ENCODE measurements around the gene FMNL2. TPM values are rescaled to one million over a fixed set of nuclear protein-coding genes. Genes with fewer than 3 reads are reported as not detected.
"Not testable (repeated sequence)": the region's sequence is repeated elsewhere in the genome, so short reads cannot be mapped to it uniquely, and the experiment has no call there.

Gene FMNL2
- total RNA-seq, 2 experiments from 2014 or later, result 0.46 to 0.64 TPM

GRCh38 chr2:152522446-152522845 lies 187.5 kb downstream of the FMNL2 start:
- H3K9me3 Mint-ChIP-seq; H3K27ac Mint-ChIP-seq; DNase-seq; CTCF ChIA-PET; H3K36me3 Mint-ChIP-seq (ENCODE audit: low read depth); POLR2A ChIA-PET; H3K4me1 Mint-ChIP-seq; H3K4me3 Mint-ChIP-seq: not testable (repeated sequence)
- H3K27me3 Mint-ChIP-seq, result peaks cover 15% of the 10 kb centered on the region

GRCh38 chr2:152523091-152523490 lies 188.1 kb downstream of the FMNL2 start:
- ChIA-PET POLR2A (no interaction called here), CTCF (no interaction called here)
- Mint-ChIP-seq H3K4me3 (no peak overlapping the region), H3K27ac (no peak overlapping the region), H3K36me3 (ENCODE audit: low read depth) (no peaks in the 10 kb centered on the region), H3K4me1 (no peaks in the 10 kb centered on the region), H3K9me3 (no peaks in the 10 kb centered on the region), H3K27me3 (peaks cover 14% of the 10 kb centered on the region)
- no peak for DNase-seq

- no peak overlapping the region for H3K4me3 Mint-ChIP-seq
- ChIA-PET CTCF (no interaction called here), POLR2A (no interaction called here)
- H3K4me1 Mint-ChIP-seq, result no peaks in the 10 kb centered on the region
- no peaks in the 10 kb centered on the region for H3K36me3 Mint-ChIP-seq (ENCODE audit: low read depth)
- no peak for DNase-seq
- no peak overlapping the region for H3K27ac Mint-ChIP-seq
- H3K27me3 Mint-ChIP-seq, result peaks cover 7% of the 10 kb centered on the region
- no peaks in the 10 kb centered on the region for H3K9me3 Mint-ChIP-seq
These were observed 190.4 kb downstream of the FMNL2 start for GRCh38 chr2:152525277-152525838.

GRCh38 chr2:152529420-152530115 lies 194.6 kb downstream of the FMNL2 start:
- no peak overlapping the region for H3K27ac Mint-ChIP-seq
- POLR2A ChIA-PET, result no interaction called here
- DNase-seq, result no peak
- CTCF ChIA-PET, result no interaction called here
- H3K9me3 Mint-ChIP-seq, result no peaks in the 10 kb centered on the region
- no peak overlapping the region for H3K4me3 Mint-ChIP-seq
- H3K27me3 Mint-ChIP-seq, result peaks cover 9% of the 10 kb centered on the region
- H3K4me1 Mint-ChIP-seq, result no peaks in the 10 kb centered on the region
- no peaks in the 10 kb centered on the region for H3K36me3 Mint-ChIP-seq (ENCODE audit: low read depth)

GRCh38 chr2:152532241-152532640 lies 197.3 kb downstream of the FMNL2 start:
- Mint-ChIP-seq H3K27ac (no peak overlapping the region), H3K4me1 (no peaks in the 10 kb centered on the region), H3K27me3 (peaks cover 12% of the 10 kb centered on the region), H3K4me3 (no peak overlapping the region), H3K36me3 (ENCODE audit: low read depth) (no peaks in the 10 kb centered on the region), H3K9me3 (no peaks in the 10 kb centered on the region)
- DNase-seq, result no peak
- POLR2A ChIA-PET, result no interaction called here
- CTCF ChIA-PET, result no interaction called here

- no peaks in the 10 kb centered on the region for H3K36me3 Mint-ChIP-seq (ENCODE audit: low read depth)
- H3K9me3 Mint-ChIP-seq, result peaks cover 2% of the 10 kb centered on the region
- no peaks in the 10 kb centered on the region for H3K4me1 Mint-ChIP-seq
- DNase-seq, result no peak
- CTCF ChIA-PET, result interaction anchor here (0.5 kb wide), 1 partner anchor 531 kb away, joined by 5 read pairs; no protein-coding TSS in a partner anchor
- peaks cover 17% of the 10 kb centered on the region for H3K27me3 Mint-ChIP-seq
- H3K27ac Mint-ChIP-seq, result no peak overlapping the region
- POLR2A ChIA-PET, result no interaction called here
- no peak overlapping the region for H3K4me3 Mint-ChIP-seq
These were observed 199.6 kb downstream of the FMNL2 start for GRCh38 chr2:152534460-152535135.

- ChIA-PET POLR2A (no interaction called here), CTCF (interaction anchor here (1.7 kb wide), 1 partner anchor 34 kb away, joined by 4 read pairs; no protein-coding TSS in a partner anchor)
These were observed 202.2 kb downstream of the FMNL2 start for GRCh38 chr2:152537081-152537651.

GRCh38 chr2:152539424-152539823 lies 204.4 kb downstream of the FMNL2 start:
- no peak overlapping the region for H3K4me3 Mint-ChIP-seq

More at GRCh38 chr2:152537081-152537651, 202.2 kb downstream of the FMNL2 start:
- Mint-ChIP-seq H3K4me1 (no peaks in the 10 kb centered on the region), H3K27me3 (peaks cover 17% of the 10 kb centered on the region), H3K9me3 (peaks cover 2% of the 10 kb centered on the region), H3K4me3 (no peak overlapping the region), H3K27ac (no peak overlapping the region), H3K36me3 (ENCODE audit: low read depth) (no peaks in the 10 kb centered on the region)
- no peak for DNase-seq

GRCh38 chr2:152541712-152542111 lies 206.7 kb downstream of the FMNL2 start:
- peaks cover 7% of the 10 kb centered on the region for H3K27me3 Mint-ChIP-seq
- H3K9me3 Mint-ChIP-seq, result peaks cover 2% of the 10 kb centered on the region
- H3K4me3 Mint-ChIP-seq, result no peak overlapping the region
- ChIA-PET POLR2A (no interaction called here), CTCF (no interaction called here)
- H3K36me3 Mint-ChIP-seq (ENCODE audit: low read depth), result no peaks in the 10 kb centered on the region
- no peak overlapping the region for H3K27ac Mint-ChIP-seq
- H3K4me1 Mint-ChIP-seq, result no peaks in the 10 kb centered on the region
- no peak for DNase-seq

More at GRCh38 chr2:152539424-152539823, 204.4 kb downstream of the FMNL2 start:
- Mint-ChIP-seq H3K36me3 (ENCODE audit: low read depth) (no peaks in the 10 kb centered on the region), H3K9me3 (peaks cover 2% of the 10 kb centered on the region), H3K4me1 (no peaks in the 10 kb centered on the region), H3K27me3 (peaks cover 10% of the 10 kb centered on the region), H3K27ac (no peak overlapping the region)
- POLR2A ChIA-PET, result no interaction called here
- DNase-seq, result no peak
- CTCF ChIA-PET, result no interaction called here

- ChIA-PET POLR2A (interaction anchor here (0.6 kb wide), 1 partner anchor 30 kb away, joined by 3 read pairs; no protein-coding TSS in a partner anchor), CTCF (no interaction called here)
- no peak overlapping the region for H3K27ac Mint-ChIP-seq
- H3K4me1 Mint-ChIP-seq, result no peaks in the 10 kb centered on the region
- H3K4me3 Mint-ChIP-seq, result no peak overlapping the region
- H3K9me3 Mint-ChIP-seq, result peaks cover 2% of the 10 kb centered on the region
- peaks cover 4% of the 10 kb centered on the region for H3K27me3 Mint-ChIP-seq
- no peaks in the 10 kb centered on the region for H3K36me3 Mint-ChIP-seq (ENCODE audit: low read depth)
- no peak for DNase-seq
These were observed 207.5 kb downstream of the FMNL2 start for GRCh38 chr2:152542337-152542994.

GRCh38 chr2:152542995-152543481 lies 208.1 kb downstream of the FMNL2 start:
- no peak for DNase-seq
- no peak overlapping the region for H3K4me3 Mint-ChIP-seq
- H3K4me1 Mint-ChIP-seq, result no peaks in the 10 kb centered on the region
- POLR2A ChIA-PET, result no interaction called here
- no peaks in the 10 kb centered on the region for H3K27me3 Mint-ChIP-seq
- no peak overlapping the region for H3K27ac Mint-ChIP-seq
- CTCF ChIA-PET, result no interaction called here
- H3K36me3 Mint-ChIP-seq (ENCODE audit: low read depth), result no peaks in the 10 kb centered on the region
- no peaks in the 10 kb centered on the region for H3K9me3 Mint-ChIP-seq

GRCh38 chr2:152543717-152544116 lies 208.7 kb downstream of the FMNL2 start:
- Mint-ChIP-seq H3K36me3 (ENCODE audit: low read depth) (no peaks in the 10 kb centered on the region), H3K4me1 (no peaks in the 10 kb centered on the region), H3K4me3 (no peak overlapping the region), H3K27me3 (no peaks in the 10 kb centered on the region), H3K9me3 (no peaks in the 10 kb centered on the region), H3K27ac (no peak overlapping the region)
- ChIA-PET CTCF (no interaction called here), POLR2A (no interaction called here)
- DNase-seq, result no peak

GRCh38 chr2:152544638-152545037 lies 209.7 kb downstream of the FMNL2 start:
- POLR2A ChIA-PET, result no interaction called here

More at GRCh38 chr2:152544638-152545037, 209.7 kb downstream of the FMNL2 start:
- DNase-seq, result no peak
- CTCF ChIA-PET, result no interaction called here
- Mint-ChIP-seq H3K9me3 (no peaks in the 10 kb centered on the region), H3K27ac (no peak overlapping the region), H3K4me1 (no peaks in the 10 kb centered on the region), H3K4me3 (no peak overlapping the region), H3K27me3 (no peaks in the 10 kb centered on the region), H3K36me3 (ENCODE audit: low read depth) (no peaks in the 10 kb centered on the region)

All from activated CD4-positive, alpha-beta T cell treated with anti-CD3 and anti-CD28 coated beads, Interleukin-2, amount 10 ng/mL, durations not matched to agents 7 days and 5 days (primary cell).